Measurements from ENCODE around the gene SLC4A11. TPM values are rescaled to one million over a fixed set of nuclear protein-coding genes. Genes with fewer than 3 reads are reported as not detected.

The SLC4A11 gene
- total and polyA plus RNA-seq, 5 donors, result 0.29 to 0.36 TPM; not detected in 3

GRCh38 chr20:3245156-3245555 is 6.2 kb upstream of the SLC4A11 start:
- WGBS, result 58% methylated on average over 2 of the region's 2 CpGs
- Histone ChIP-seq H3K9me3 (ENCODE audit: control insufficient read depth, low read length) (no peaks in the 10 kb centered on the region), H3K4me1 (ENCODE audit: control insufficient read depth, insufficient read depth, low read length) (no peaks in the 10 kb centered on the region), H3K4me3 (ENCODE audit: low read length) (no peak overlapping the region), H3K27me3 (ENCODE audit: control insufficient read depth, insufficient read depth) (no peaks in the 10 kb centered on the region), H3K27ac (ENCODE audit: low read length) (no peak overlapping the region)
- ATAC-seq, result no peak
- DNase-seq, result no peak
- intact Hi-C loops (cut with DNase I), result no loop called here

GRCh38 chr20:3244613-3245012 is 5.6 kb upstream of the SLC4A11 start:
- 85% methylated on average over 1 of the region's 1 CpG for WGBS
- ATAC-seq (no peak), DNase-seq (peak in 1 of 3 donors; percentile 19)
- Histone ChIP-seq H3K4me3 (ENCODE audit: low read length) (no peak overlapping the region), H3K27ac (ENCODE audit: low read length) (no peak overlapping the region), H3K9me3 (ENCODE audit: control insufficient read depth, low read length) (no peaks in the 10 kb centered on the region), H3K4me1 (ENCODE audit: control insufficient read depth, insufficient read depth, low read length) (no peaks in the 10 kb centered on the region), H3K27me3 (ENCODE audit: control insufficient read depth, insufficient read depth) (no peaks in the 10 kb centered on the region)
- intact Hi-C loops (cut with DNase I), result no loop called here

DNA sequence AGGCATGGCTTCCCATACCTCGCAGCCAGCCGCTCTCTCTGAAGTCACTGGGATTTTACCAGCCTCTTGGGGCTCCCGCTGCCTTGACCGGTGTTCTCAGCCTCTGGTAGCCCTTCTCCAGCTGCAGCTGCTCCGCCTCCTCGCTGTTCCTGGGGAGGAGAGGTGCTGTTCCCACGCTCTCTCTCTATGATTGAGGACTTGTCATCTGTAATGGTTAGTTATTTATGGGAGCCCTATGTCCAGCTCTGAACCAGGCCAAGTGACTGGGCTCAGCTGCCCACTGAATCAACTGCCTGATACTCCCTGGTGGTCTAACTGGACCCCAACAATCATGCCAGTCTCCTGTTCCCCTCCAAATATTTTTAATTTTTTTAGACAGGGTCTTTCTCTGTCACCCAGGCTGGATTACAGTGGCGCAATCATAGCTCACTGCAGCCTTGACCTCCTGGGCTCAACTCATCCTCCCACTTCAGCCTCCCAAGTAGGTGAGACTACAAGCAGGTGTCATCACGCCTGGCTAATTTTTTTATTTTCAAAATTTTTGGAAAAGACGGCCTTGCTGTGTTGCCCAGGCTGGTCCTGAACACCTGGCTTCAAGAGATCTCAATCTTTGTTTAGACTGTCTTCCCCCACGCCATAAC is 4.8 kb upstream of the SLC4A11 start:
- H3K4me1 ChIP-seq (ENCODE audit: control insufficient read depth, insufficient read depth, low read length), result no peaks in the 10 kb centered on the region
- H3K9me3 ChIP-seq (ENCODE audit: control insufficient read depth, low read length), result no peaks in the 10 kb centered on the region
- DNase-seq, result peak in 1 of 3 donors; percentile 27
- no peak overlapping the region for H3K27ac ChIP-seq (ENCODE audit: low read length)
- 75% methylated on average over 11 of the region's 11 CpGs for WGBS
- H3K4me3 ChIP-seq (ENCODE audit: low read length), result no peak overlapping the region
- ATAC-seq, result no peak
- intact Hi-C loops (cut with DNase I), result no loop called here
- no peaks in the 10 kb centered on the region for H3K27me3 ChIP-seq (ENCODE audit: control insufficient read depth, insufficient read depth)

DNA sequence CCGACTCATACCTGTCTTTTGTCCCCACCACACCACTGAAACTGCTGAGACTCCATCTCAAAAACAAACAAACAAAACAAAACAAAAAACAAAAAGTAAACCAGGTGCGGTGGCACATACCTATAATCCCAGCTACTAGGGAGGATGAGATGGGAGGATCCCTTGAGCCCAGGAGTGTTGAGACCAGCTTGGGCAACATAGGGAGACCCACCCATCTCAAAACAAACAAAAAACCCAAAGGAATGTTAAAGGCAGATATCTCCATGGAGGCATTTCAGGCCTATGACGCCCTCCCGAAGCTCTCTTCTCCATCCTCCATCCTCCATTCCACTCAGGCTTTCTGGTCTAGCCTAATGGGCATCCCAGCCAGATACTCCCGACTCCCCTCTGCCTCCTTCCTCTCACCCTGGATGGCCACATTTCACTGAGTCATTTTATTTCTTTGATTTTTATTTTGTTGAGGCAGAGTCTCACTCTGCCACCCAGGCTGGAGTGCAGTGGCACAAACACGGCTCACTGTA is 3.2 kb upstream of the SLC4A11 start:
- no peaks in the 10 kb centered on the region for H3K4me1 ChIP-seq (ENCODE audit: control insufficient read depth, insufficient read depth, low read length)
- no peak overlapping the region for H3K4me3 ChIP-seq (ENCODE audit: low read length)
- WGBS, result 69% methylated on average over 6 of the region's 6 CpGs
- intact Hi-C loops (cut with DNase I), result no loop called here
- no peaks in the 10 kb centered on the region for H3K9me3 ChIP-seq (ENCODE audit: control insufficient read depth, low read length)
- ATAC-seq, result no peak
- DNase-seq, result no peak
- no peak overlapping the region for H3K27ac ChIP-seq (ENCODE audit: low read length)
- no peaks in the 10 kb centered on the region for H3K27me3 ChIP-seq (ENCODE audit: control insufficient read depth, insufficient read depth)

- Histone ChIP-seq H3K27me3 (ENCODE audit: control insufficient read depth, insufficient read depth) (no peaks in the 10 kb centered on the region), H3K4me1 (ENCODE audit: control insufficient read depth, insufficient read depth, low read length) (no peaks in the 10 kb centered on the region), H3K9me3 (ENCODE audit: control insufficient read depth, low read length) (no peaks in the 10 kb centered on the region), H3K27ac (ENCODE audit: low read length) (no peak overlapping the region), H3K4me3 (ENCODE audit: low read length) (no peak overlapping the region)
- intact Hi-C loops (cut with DNase I), result no loop called here
- DNase-seq, result peak in 1 of 3 donors; percentile 28
- no peak for ATAC-seq
- WGBS, result 80% methylated on average over 15 of the region's 15 CpGs
Measured at GRCh38 chr20:3240776-3241363, 1.9 kb upstream of the SLC4A11 start.

GRCh38 chr20:3239867-3240775 is 1.1 kb upstream of the SLC4A11 start:
- intact Hi-C loops (cut with DNase I), result no loop called here
- Histone ChIP-seq H3K27ac (ENCODE audit: low read length) (no peak overlapping the region), H3K4me3 (ENCODE audit: low read length) (peak overlapping the region; percentile 72), H3K9me3 (ENCODE audit: control insufficient read depth, low read length) (no peaks in the 10 kb centered on the region), H3K27me3 (ENCODE audit: control insufficient read depth, insufficient read depth) (no peaks in the 10 kb centered on the region), H3K4me1 (ENCODE audit: control insufficient read depth, insufficient read depth, low read length) (no peaks in the 10 kb centered on the region)
- 14% methylated on average over 54 of the region's 54 CpGs for WGBS
- DNase-seq (peak in 1 of 3 donors; percentile 52), ATAC-seq (peak in 1 of 2 donors; percentile 11)

- no peaks in the 10 kb centered on the region for H3K27me3 ChIP-seq (ENCODE audit: control insufficient read depth, insufficient read depth)
- no peak for ATAC-seq
- peak overlapping the region; percentile 72 for H3K4me3 ChIP-seq (ENCODE audit: low read length)
- intact Hi-C loops (cut with DNase I), result no loop called here
- H3K9me3 ChIP-seq (ENCODE audit: control insufficient read depth, low read length), result no peaks in the 10 kb centered on the region
- no peak overlapping the region for H3K27ac ChIP-seq (ENCODE audit: low read length)
- DNase-seq, result no peak
- H3K4me1 ChIP-seq (ENCODE audit: control insufficient read depth, insufficient read depth, low read length), result no peaks in the 10 kb centered on the region
- WGBS, result under 1% methylated on average over 48 of the region's 48 CpGs
Measured at GRCh38 chr20:3238616-3239025, 369 bp downstream of the SLC4A11 start.

GRCh38 chr20:3237958-3238615 is 903 bp downstream of the SLC4A11 start:
- Histone ChIP-seq H3K4me1 (ENCODE audit: control insufficient read depth, insufficient read depth, low read length) (no peaks in the 10 kb centered on the region), H3K27ac (ENCODE audit: low read length) (no peak overlapping the region), H3K4me3 (ENCODE audit: low read length) (peak overlapping the region; percentile 72), H3K9me3 (ENCODE audit: control insufficient read depth, low read length) (no peaks in the 10 kb centered on the region), H3K27me3 (ENCODE audit: control insufficient read depth, insufficient read depth) (no peaks in the 10 kb centered on the region)
- intact Hi-C loops (cut with DNase I), result no loop called here
- no peak for DNase-seq
- no peak for ATAC-seq
- 5% methylated on average over 59 of the region's 59 CpGs for WGBS

DNA sequence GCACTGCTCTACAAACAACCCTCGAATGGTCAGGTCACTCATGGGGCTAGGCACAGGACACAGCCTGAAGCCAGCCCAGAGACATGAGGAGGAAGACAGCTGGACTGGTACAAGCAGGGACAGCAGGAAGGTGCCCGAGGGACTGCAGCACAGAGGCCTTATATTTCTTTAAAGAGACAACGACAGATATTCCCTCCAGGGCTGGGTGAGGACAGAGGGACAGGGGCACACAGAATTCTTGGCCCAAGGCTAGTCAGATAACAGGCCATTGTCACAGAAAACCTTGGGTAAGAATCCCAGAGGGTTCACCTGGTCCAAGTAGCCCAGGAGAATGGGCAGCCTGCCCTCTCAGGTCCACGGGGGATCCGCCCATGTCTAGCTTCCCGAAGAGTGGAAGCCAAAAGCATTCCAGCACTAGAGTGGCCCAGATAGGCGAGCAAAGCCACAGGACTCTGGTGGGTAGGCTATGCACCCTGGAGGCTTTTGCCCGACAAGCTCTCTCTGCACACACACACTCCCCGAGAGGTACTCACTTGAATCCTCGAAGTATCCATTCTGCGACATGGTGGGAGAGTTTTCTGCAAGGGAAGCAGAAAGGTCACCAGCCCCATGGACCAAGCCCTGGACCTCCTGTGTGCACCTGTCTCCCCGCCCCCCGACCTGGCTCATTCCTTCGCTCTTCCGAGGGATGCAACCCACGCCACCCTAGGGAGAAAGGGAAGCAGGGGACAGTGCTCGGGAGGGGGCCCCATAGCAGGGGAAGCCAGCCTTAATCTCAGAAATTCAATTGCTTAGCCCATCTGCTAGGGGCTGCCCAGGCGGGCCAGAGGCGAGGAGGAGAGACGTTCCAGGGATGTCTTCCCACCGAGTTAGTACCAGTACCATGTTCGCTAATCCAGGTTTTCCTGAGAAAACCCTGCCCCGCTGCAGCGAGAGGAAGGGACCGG is 1.7 kb downstream of the SLC4A11 start:
- 60% methylated on average over 25 of the region's 25 CpGs for WGBS
- Histone ChIP-seq H3K4me3 (ENCODE audit: low read length) (no peak overlapping the region), H3K27me3 (ENCODE audit: control insufficient read depth, insufficient read depth) (no peaks in the 10 kb centered on the region), H3K9me3 (ENCODE audit: control insufficient read depth, low read length) (no peaks in the 10 kb centered on the region), H3K27ac (ENCODE audit: low read length) (no peak overlapping the region), H3K4me1 (ENCODE audit: control insufficient read depth, insufficient read depth, low read length) (no peaks in the 10 kb centered on the region)
- DNase-seq, result no peak
- no peak for ATAC-seq
- intact Hi-C loops (cut with DNase I), result no loop called here

Measured in right cardiac atrium (tissue), 5 donors.